Measurements from ENCODE around the gene ANKRD17.
A peak's percentile ranks its signal among the peaks of the same experiment; 100 is the strongest.
"Not testable (repeated sequence)": the region's sequence is repeated elsewhere in the genome, so short reads cannot be mapped to it uniquely, and the experiment has no call there.

Gene ANKRD17

DNA sequence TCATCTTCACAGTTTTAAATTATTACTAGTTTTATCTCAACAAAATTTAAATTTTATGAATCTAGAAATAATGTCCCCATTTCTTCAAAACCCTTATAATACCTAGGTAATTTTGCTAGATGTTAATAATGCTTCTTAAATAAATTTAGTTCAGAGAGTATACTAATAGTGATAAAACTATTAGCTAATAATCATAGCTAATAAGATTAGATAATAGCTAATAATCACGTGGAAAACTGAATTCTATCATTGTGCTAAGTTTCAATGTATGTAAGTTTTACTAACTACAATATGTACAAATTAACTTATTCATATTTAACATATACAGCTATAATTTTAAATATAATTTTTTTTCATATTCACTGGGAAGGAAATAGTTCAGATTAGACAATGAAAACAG, 10.2 kb downstream of the ANKRD17 start:
- DNase-seq (ENCODE audit: low spot score), result no peak

DNA sequence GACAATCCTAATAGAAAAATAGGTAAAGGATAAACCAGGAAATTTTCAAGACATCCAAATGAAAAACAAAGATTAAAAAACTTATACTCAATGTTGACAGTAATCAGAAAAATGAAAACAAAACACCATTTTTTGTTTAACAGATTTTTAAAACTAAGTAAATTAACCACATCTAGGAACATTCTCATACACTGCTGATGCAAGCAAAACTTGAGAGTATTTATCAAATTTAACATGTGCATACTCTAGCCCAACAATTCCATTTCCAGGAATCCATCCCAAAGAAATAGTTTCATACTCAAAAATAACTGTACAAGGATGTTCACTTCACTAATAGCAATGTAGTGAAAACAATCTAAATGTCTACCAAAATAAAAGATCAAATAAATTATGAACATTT, 11.5 kb downstream of the ANKRD17 start:
- no peak for DNase-seq (ENCODE audit: low spot score)

GRCh38 chr4:73245955-73246354, 12.6 kb downstream of the ANKRD17 start:
- DNase-seq (ENCODE audit: low spot score), result no peak

GRCh38 chr4:73244945-73245601, 13.5 kb downstream of the ANKRD17 start:
- DNase-seq (ENCODE audit: low spot score), result no peak

DNA sequence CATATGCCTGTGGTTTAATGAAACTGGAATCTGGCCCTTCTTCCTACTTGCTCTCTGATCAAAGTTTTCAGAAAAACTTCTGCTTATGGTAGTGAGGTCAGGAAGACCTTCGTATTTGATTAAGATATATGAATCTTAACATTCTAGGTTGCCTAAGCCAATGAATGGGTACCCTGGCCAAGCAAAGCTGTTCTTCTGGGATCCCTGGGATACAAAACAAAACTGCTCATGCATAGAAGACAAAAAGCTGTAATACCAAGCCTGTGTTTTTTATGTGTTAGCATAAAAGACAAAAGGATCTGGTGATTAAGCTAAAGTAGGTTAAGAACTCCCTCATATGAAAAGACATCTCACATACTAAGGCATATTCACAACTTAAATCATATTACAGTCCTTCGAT, 21.6 kb downstream of the ANKRD17 start:
- no peak for DNase-seq (ENCODE audit: low spot score)

GRCh38 chr4:73236151-73236550, 22.4 kb downstream of the ANKRD17 start:
- no peak for DNase-seq (ENCODE audit: low spot score)

- DNase-seq (ENCODE audit: low spot score), result no peak
Observed at GRCh38 chr4:73234712-73235111, 23.9 kb downstream of the ANKRD17 start.

DNA sequence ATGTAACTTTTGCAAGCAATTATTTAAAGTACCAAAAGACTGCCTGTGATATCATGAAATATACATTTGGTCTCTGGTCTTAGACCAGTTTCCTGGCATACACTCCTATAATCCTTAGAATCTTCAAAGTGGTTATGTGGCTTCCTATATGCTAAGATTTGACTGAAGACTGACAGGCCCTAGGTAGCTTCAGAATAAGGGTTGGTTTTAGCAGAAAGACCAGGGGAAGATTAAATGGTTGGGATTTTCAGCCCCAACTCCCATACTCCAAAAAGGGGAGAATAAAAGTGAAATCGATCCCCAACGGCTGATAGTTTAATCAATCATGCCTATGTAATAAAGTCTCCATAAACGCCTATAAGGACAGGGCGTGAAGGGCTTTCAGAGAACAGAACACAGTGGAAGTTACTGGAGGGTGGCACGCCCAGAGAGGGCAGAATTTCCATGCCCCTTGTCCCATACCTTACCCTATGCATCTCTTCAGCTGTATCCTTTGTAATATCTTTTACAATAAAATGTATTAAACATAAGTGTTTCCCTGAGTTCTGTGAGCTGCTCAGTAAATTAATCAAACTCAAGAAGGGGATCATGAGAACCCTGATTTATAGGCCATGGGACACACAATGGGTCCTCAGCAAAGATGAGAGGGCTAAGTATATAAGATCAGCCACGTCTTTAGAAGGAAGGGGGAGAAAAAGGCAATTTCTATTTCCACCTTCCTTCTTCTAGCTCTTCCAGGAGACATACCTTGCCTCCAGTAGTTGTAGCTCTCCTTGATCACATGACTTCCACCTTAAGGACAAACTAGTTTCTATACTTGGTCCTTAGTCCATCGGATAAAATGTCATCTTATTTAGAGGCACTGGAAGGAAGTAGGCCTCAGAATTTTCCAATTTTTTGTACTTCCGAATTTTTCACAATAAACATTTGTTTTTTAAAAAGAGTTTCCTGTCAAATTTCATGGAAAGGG, 26.8 kb downstream of the ANKRD17 start:
- no peak for DNase-seq (ENCODE audit: low spot score)

DNA sequence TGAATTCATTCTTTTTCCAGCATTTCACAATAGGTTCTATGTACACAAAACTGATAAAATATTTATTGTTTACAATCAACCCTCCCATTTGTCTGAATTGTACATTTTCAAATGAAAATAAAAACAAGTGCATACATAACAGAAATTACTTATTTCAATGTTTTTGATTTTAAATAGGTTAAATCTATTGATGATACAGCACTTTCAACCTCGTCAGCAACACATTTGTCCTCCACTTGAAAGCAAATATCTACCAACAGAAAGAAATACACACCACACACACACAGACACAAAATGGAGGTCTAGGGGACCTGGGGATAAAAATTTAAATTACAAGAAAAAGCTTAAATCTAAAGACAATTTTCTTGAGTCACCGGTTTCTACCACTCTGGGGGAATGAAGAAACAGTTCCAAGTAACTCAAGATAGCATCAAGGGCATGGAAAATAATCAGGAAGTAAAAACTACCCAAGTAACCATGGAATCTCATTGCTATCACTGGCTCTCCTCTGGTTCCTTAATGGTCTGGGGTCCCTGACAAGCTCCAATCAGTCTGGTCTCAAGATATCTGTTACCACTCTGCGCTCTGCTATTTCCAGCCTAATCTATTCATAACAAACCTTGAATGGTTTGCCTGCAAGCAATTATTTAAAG, 27.6 kb downstream of the ANKRD17 start:
- DNase-seq (ENCODE audit: low spot score), result no peak

- DNase-seq (ENCODE audit: low spot score), result not testable (repeated sequence)
Observed at GRCh38 chr4:73228800-73229199, 29.8 kb downstream of the ANKRD17 start.

- DNase-seq (ENCODE audit: low spot score), result no peak
Observed at GRCh38 chr4:73224886-73225285, 33.7 kb downstream of the ANKRD17 start.

- no peak for DNase-seq (ENCODE audit: low spot score)
Observed at GRCh38 chr4:73223258-73223650, 35.3 kb downstream of the ANKRD17 start.

DNA sequence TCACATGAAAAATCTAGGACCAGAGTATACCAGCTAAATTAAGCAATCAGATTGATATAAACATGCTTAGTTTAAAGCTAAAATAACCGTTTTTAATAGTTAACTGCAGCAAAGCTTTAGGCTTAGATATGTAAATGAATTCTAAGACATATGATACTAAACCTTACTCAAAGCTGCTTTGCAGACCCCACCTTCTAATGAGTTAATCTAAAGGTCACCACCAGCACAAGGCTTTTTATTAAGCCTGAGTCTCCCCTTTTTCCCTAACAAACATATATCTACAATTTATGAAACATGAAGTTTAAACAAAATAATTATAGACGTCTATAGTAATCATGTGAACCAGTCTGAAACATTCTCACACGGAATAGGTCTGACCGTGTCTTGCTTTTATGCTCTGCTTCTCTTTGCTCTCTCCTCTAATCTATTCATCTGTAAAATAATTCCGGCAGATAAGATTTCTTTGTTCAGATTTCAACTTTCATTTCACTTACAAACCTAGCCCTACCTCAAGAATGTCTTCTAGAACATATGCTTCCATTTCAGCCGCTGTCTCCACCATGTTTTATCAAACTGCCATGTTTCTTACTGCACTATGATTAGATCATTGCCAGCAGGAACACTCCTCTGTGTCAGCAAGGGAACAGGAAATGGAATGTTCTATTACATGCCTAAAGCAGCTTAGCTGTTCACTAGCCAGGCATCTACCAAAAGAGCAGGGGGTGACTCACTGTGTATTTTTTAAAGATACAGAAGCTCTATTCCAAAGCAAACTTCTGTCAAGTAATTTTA, 35.9 kb downstream of the ANKRD17 start:
- peak; percentile 48 for DNase-seq (ENCODE audit: low spot score)

- no peak for DNase-seq (ENCODE audit: low spot score)
Observed at GRCh38 chr4:73221734-73222133, 36.9 kb downstream of the ANKRD17 start.

GRCh38 chr4:73220815-73221214, 37.8 kb downstream of the ANKRD17 start:
- no peak for DNase-seq (ENCODE audit: low spot score)

GRCh38 chr4:73213916-73214653, 44.5 kb downstream of the ANKRD17 start:
- no peak for DNase-seq (ENCODE audit: low spot score)

DNA sequence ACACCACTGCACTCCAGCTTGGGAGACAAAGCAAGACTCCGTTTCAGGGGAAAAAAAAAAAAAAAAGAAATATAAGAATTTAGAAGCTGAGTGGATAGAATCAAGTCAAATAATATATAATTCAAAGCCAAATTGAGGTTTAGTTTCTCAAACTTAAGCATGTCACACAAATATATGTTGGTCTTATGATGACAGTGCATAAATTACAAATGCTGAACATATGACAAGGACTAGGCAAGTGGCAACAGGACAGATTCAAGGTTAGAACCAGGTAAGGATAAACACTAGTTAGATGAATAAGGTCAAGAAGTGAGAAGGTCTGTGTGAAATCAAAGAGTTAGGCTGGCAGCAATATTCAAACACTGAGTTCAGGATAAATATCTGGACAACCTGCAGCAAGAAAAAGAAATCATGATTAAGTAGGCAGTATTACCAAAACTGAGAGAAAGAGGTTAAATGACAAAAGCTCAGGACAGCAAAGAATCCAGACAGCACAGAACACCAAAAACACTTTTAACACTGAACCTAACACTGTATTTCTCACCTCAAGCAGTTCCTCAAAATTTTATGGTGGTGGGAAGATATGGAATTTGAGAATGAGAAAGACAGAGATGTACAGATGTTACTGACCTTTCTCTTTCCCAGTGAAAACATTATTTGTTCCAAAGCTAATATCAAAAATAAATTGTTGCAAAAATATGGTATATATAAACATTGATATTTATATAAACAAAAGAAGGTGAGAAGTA, 45.4 kb downstream of the ANKRD17 start:
- DNase-seq (ENCODE audit: low spot score), result no peak

GRCh38 chr4:73211968-73212367, 46.6 kb downstream of the ANKRD17 start:
- no peak for DNase-seq (ENCODE audit: low spot score)

GRCh38 chr4:73208376-73208775, 50.2 kb downstream of the ANKRD17 start:
- DNase-seq (ENCODE audit: low spot score), result no peak

- DNase-seq (ENCODE audit: low spot score), result no peak
Observed at GRCh38 chr4:73206236-73206635, 52.4 kb downstream of the ANKRD17 start.

- DNase-seq (ENCODE audit: low spot score), result no peak
Observed at GRCh38 chr4:73205482-73205881, 53.1 kb downstream of the ANKRD17 start.

Measured in ecto neural progenitor cell (in vitro differentiated cells).